Activated T-cell treated with anti-CD3 and anti-CD28 coated beads for 1 hour (primary cell): ENCODE measurements around the gene RNF41.
A peak's percentile ranks its signal among the peaks of the same experiment; 100 is the strongest.
"Not testable (repeated sequence)": the region's sequence is repeated elsewhere in the genome, so short reads cannot be mapped to it uniquely, and the experiment has no call there.

Source experiments
- DNase-seq: peaks from one replicate; pipeline ENCODE4 v3.0.0-alpha.2; 2020; ENCODE audit warnings: low read depth

Gene RNF41

GRCh38 chr12:56165369-56165768 is 56.4 kb downstream of the RNF41 start:
- DNase-seq = no peak

DNA sequence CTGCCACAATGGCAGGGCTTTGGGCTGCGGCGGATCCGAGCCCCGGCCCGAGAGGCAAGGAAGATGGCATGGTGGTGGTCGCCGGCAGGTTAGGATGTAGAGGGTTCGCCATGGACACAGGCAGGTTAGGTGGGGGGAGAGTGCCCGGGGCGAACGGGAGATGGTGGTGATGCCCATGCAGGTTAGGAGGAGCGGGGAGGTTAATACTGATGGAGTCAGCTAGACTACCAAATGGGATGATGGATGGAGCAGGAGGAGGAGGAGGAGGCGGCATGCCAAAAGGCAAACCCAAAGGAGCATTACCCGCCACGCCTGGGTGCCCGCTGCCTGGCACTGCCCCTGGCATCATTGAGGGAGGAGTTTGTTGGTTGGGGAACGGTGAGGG is 57.4 kb downstream of the RNF41 start:
- no peak for DNase-seq

DNA sequence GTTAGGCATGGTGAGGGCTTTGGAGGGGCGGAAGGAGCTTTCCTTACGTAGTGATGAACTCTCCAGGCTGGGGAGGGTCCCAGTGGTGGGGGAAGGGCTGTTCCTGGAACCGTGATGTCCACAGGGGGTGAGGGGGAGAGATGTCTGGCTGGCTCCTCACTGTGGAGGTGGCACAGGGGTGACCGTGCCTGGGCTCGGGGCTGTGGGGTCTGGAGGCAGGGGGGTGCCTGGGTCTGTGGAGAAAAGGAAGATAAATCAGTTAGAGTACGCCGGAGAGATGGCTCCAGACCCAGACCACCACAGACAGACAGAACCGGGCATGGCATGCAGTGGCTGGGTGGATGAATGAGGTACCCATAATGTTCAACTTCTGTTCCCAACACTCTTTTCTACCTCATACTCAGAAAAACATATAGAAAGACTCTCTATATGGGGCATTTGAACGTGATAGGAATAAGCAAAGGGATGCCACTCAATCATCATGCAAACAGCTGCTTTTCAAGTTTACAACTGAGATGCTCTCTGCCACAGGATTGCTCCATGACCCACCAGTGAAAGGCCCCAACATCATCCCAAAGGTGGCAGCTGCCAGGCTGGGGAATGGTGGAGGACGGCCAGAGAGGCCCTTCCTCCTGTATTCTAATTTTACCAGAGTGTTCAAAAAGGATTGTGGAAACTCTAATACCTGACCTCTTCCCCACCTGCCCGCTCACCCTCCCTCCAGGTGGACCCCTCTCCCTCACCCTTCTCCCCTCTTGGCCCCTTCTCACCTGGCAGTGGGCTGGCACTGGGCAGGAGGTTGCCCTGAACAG is 58.0 kb downstream of the RNF41 start:
- no peak for DNase-seq

- no peak for DNase-seq
Measured at GRCh38 chr12:56162468-56163290, 59.0 kb downstream of the RNF41 start.

DNA sequence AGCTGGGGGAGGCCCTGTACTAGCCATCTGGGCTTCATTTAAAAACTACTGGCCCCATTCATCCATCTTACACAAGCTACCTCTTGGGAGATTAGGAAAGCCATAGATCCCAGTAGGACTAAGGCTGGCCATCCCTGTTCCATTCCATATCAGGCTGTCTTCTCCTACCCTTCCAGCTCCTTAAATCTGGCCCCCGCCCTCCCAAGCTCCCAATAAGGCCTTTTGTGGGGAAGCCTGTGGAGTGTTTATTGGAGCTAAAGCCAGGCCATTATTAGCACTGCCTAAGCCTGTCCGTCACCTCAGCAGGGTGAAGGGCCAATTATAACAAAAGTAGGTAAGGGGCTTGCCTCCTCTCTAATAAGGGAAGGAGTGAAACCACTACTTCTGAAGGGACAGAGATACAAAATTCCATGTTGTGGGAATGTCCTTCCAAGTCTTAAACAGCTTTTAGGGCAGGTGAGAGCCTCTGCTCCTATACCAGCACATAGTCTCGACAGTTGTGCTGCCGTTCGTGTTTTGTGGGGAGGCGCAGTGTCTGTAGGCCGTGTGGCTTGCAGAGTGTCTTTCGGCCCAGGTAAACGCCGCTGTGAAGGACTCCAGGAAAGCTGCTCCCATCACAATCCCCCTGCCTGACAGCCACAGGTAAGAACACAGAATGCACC is 59.9 kb downstream of the RNF41 start:
- no peak for DNase-seq

DNA sequence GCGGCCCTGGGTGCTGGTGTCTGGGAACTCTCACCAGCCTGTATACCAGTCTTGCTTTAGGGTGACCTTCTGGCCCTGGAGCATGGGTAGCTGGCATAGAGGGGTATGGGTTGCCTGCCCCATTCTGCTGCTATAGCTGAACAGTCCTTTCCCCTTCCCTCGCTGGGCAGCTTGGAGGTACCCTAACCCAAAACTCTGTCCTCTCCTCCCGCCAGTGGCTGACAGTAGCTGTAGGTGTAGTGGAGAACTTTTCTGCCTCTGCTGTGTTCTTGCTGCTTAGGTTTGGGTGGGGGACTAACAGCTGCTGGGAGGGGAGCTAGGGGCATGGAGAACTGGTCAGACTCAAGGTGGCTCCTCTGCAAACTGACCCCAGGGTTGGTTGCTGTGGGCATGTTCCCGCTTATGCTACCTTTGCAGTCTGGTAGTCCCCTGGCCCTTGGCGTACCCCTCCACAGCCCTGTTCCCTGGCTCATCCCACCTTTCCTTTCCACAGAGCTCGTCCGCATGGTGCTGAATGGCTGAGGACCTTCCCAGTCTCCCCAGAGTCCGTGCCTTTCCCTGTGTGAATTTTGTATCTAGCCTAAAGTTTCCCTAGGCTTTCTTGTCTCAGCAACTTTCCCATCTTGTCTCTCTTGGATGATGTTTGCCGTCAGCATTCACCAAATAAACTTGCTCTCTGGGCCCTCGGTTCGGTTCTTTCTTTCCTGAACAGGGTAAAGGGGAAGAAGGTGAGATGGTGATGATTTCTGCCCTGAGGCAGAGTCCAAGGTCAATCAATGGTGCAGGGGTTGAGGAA is 60.6 kb downstream of the RNF41 start:
- no peak for DNase-seq

- peak; percentile 48 for DNase-seq
Measured at GRCh38 chr12:56160193-56160763, 61.4 kb downstream of the RNF41 start.

DNA sequence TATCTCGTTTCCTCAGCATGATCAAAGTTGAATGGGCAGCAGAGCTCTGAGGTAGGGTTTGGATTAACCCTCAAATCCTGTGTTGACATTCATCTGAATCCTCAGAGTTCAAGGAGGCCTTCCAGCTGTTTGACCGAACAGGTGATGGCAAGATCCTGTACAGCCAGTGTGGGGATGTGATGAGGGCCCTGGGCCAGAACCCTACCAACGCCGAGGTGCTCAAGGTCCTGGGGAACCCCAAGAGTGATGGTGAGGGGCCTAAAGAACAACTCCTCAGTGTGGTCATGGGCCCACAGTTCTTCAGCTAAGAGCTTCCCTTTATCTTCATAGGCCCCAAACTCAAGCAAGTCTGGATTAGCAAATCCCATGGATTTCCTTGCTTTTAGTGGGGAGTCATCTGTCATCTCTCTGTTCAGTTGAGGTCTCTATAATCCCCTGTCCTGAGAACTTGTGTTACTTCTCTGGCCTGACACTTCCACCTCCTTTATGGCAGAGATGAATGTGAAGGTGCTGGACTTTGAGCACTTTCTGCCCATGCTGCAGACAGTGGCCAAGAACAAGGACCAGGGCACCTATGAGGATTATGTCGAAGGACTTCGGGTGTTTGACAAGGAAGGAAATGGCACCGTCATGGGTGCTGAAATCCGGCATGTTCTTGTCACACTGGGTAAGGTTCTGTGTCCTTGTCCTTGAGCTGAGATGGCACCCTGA is 62.1 kb downstream of the RNF41 start:
- no peak for DNase-seq

DNA sequence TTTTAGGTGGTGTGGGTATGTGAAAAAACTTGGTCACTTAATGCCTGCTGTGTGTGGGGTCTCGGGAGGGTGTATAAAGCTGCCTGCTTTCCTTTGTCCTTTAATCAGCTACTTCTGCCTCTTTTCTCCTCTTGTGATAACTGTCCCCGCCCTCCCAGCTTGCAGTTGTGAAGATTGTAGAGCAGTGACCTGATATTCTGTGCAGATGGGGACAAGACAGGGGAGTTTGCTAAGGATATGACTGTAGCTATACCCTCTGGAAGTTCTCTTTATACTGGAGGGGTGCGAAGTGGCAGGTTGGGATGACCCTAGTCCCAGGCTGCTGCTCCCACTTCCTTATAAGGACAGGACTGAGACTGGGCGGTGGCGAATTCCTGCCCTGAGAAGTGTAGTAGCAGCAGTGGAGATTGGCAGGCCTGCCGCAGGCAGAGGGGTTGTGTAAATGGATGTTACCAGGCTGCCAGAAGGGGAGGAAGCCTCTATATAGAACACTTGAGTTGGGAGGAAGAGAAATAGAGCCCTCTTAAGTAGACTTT is 62.7 kb downstream of the RNF41 start:
- DNase-seq = no peak

DNA sequence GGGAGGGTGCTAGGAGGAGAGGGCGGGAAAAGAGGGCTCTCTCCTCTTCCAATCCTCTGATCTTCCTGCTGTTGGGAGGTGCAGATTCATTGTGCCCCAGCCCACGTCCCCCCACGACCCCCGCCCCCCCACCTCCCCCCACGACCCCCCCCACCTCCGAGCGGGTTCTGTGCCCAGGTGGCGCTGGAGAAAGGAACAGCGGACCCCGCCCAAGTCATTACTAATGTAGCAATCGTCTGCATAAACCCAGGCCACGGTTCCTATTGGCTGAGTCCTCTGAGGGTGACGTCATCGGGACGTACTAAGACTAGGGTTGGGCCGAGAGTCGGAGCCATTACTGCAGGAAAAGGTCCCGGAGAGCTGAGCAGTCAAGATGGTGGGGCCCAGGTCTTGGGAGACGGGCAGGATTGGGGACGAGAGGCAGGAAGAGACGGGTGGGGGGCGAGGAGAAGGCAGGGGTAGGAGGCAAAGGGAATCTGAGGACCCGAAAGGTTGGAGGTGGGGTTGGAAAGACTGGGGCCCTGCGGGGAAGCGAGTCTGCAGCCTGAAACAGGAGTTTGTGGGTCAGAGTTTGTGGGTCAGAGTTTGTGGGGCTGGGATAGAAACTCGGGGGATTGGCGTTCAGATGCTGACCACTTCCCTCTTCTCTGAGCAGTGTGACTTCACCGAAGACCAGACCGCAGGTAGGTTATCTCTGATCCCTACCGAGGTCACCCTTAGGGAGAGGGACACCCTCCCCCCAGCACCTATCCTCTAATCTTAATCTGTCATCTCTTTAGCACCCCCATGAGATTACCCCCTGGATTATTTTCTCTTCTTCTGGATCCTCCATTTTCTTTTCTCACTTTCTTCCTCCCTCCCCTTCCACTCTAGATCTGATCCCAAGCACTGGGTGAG is 63.4 kb downstream of the RNF41 start, which contains the start of gene MYL6:
Gene MYL6, plus strand, starts transcription at position 331 of the 897 bp plus-strand sequence. Its CDS starts 43 bp downstream, at position 374.
- DNase-seq = peak; percentile 82

- peak; percentile 40 for DNase-seq
Measured at GRCh38 chr12:56157201-56158028, 64.3 kb downstream of the RNF41 start.

DNA sequence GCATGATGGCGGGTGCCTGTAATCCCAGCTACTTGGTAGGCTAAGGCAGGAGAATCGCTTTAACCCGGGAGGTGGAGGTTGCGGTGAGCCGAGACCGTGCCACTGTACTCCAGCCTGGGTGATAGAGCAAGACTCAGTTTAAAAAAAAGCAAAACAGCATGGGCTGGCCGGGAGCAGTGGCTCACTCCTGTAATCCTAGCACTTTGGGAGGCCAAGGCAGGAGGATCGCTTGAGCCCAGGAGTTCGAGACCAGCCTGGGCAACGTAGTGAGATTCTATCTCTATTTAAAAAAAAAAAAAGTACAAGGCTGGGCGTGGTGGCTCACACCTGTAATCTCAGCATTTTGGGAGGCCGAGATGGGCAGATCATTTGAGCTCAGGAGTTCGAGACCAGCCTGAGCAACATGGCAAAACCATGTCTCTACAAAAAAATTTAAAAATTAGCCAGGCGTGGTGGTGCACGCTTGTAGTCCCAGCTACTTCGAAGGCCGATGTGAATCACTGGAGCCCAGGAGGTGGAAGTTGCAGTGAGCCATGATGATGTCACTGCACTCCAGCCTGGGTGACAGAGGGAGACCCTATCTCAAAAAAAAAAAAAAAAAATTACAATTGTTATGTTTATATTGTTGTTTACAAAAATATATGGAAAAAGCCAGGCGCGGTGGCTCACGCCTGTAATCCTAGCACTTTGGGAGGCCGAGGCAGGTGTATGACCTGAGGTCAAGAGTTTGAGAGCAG is 65.1 kb downstream of the RNF41 start:
- DNase-seq = not testable (repeated sequence)

DNA sequence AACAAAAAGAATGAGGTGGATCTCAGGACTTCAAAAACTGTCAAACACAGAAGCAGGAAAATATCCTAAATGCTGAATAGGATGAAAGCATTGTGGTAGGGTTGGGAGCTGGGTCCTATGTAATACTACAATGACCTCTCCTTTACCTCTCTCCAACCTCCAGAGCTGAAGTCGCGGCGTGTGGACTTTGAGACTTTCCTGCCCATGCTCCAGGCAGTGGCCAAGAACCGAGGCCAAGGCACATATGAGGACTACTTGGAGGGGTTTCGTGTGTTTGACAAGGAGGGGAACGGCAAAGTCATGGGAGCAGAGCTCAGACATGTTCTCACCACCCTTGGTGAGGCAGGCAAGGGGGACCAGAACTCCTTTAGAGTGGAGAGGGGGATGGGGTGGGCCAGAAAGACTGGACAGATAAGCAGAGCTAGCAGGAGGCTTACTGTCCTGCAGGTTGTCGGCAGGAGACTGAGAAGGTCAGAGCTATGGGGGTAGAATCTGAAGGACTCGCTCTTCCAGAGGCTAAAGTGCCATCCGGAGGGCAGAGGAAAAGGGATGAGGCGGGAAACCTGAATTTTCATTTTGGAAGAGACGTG is 66.4 kb downstream of the RNF41 start:
- DNase-seq = no peak

- no peak for DNase-seq
Measured at GRCh38 chr12:56154818-56155217, 66.9 kb downstream of the RNF41 start.

DNA sequence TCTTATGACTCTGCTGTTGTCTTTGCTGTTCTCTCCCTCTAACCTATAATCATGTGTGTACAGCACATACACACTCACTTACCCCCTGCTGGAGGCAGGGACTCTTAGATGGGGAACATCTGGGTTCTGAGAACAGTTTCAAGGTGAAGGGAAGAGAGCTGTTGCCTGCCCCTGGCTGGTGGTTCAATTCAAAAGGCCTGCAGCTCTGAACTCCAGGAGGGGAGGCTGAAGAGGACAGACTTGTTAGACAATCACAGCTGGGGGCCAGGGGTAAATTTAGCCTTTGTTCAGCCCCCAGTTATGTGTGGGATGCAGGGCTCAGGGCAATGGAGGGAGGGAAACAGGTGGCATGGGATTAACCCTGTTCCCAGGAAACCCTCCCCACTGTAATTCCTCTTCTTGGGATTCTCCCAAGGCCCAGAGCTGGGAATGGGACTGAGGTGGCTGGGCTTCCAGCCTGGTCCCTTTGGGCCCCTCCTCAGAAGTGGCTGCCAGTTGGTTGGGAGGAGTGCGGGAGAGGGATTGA is 67.4 kb downstream of the RNF41 start:
- no peak for DNase-seq

- no peak for DNase-seq
Measured at GRCh38 chr12:56153678-56154065, 68.0 kb downstream of the RNF41 start.
